WERI-Rb-1 (cell line): ENCODE results near the gene IL22RA1.

Experiments used
- DNase-seq: peaks from one replicate; pipeline ENCODE4 v3.0.0-alpha.2; 2020
- H3K27ac ChIP-seq: fragments of 250-450 bp; sonication (Bioruptor Pico); 2 replicates; pipeline ENCODE4 v1.5.1; 2020; ENCODE audit warnings: mild to moderate bottlenecking, moderate library complexity
- H3K27me3 ChIP-seq: fragments of 250-450 bp; sonication (Bioruptor Pico); 2 replicates; pipeline ENCODE4 v1.5.1; 2021; ENCODE audit warnings: mild to moderate bottlenecking, low read depth, moderate library complexity; ENCODE audit not compliant: insufficient read depth, severe bottlenecking
- H3K36me3 ChIP-seq: fragments of 250-450 bp; sonication (Bioruptor Pico); 2 replicates; pipeline ENCODE4 v1.5.1; 2020; ENCODE audit warnings: mild to moderate bottlenecking, moderate library complexity
- H3K4me3 ChIP-seq: 2 replicates; pipeline ENCODE4 v1.5.1; 2011; ENCODE audit warnings: low read depth, mild to moderate bottlenecking, control low read depth, low read length
- H3K9me3 ChIP-seq: fragments of 250-450 bp; sonication (Bioruptor Pico); 2 replicates; pipeline ENCODE4 v1.5.1; 2021; ENCODE audit warnings: mild to moderate bottlenecking, moderate library complexity; ENCODE audit not compliant: severe bottlenecking
- TF ChIP-seq, protein P1 (sequence below): IDR thresholded peaks from 2 replicates; pipeline ENCODE4 v1.5.1; 2011; ENCODE audit warnings: low read depth, mild to moderate bottlenecking, control low read depth, inconsistent platforms, low read length

Gene IL22RA1

DNA sequence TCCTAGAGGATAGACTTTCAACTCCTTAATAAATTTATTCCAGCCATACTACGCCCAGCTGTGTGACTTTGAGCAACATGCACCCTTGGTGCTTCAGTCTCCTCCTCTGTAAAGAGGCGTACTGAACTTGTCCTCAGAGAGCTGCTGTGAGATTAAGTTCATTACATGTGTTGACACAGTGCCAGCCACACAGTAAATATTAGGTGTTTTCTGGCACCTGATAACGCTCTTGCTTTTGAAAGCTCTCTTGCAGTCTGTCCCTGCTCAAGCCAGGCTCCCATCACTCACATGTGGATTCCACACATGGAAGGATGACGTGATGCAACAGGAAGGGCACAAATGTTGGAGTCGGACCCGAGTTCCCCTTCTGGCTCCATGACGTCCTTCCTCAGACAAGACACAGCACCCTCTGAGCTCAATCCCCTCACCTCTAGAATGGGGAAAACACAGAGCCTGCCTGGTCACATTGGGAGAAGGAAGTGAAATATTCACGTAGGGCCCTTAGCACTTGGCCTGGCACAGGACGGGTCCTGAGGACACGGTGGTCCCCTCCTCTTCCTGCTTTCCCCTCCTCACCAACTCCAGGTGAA is 36.4 kb upstream of the IL22RA1 start:
- Histone ChIP-seq H3K4me3 (no peak overlapping the region), H3K27ac (no peak overlapping the region), H3K9me3 (no peaks in the 10 kb centered on the region), H3K36me3 (peaks cover 10% of the 10 kb centered on the region), H3K27me3 (no peaks in the 10 kb centered on the region)
- TF ChIP-seq, protein P1, sequence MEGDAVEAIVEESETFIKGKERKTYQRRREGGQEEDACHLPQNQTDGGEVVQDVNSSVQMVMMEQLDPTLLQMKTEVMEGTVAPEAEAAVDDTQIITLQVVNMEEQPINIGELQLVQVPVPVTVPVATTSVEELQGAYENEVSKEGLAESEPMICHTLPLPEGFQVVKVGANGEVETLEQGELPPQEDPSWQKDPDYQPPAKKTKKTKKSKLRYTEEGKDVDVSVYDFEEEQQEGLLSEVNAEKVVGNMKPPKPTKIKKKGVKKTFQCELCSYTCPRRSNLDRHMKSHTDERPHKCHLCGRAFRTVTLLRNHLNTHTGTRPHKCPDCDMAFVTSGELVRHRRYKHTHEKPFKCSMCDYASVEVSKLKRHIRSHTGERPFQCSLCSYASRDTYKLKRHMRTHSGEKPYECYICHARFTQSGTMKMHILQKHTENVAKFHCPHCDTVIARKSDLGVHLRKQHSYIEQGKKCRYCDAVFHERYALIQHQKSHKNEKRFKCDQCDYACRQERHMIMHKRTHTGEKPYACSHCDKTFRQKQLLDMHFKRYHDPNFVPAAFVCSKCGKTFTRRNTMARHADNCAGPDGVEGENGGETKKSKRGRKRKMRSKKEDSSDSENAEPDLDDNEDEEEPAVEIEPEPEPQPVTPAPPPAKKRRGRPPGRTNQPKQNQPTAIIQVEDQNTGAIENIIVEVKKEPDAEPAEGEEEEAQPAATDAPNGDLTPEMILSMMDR = no peak
- no peak for DNase-seq

DNA sequence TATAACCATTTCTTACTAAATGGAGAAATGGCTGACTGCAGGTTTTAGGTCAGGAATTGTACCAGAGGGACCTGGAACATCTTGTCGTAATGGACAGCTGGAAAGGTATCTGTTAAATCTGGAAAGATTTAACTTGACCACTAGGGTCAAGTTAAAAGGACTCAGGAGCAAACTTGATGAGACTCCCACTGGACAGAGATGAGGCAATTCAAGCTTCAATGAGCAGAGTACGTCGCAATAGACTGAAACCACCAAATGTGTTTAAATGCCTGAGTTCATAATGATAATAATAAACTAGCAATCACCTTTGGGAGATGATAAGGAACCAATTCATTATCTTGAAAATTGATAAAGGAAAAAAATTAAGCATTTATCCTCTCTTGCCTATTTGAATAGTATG is 35.5 kb upstream of the IL22RA1 start:
- Histone ChIP-seq H3K36me3 (peaks cover 13% of the 10 kb centered on the region), H3K4me3 (no peak overlapping the region), H3K27me3 (no peaks in the 10 kb centered on the region), H3K27ac (no peak overlapping the region), H3K9me3 (no peaks in the 10 kb centered on the region)
- no peak for DNase-seq
- TF ChIP-seq, protein P1 = no peak

DNA sequence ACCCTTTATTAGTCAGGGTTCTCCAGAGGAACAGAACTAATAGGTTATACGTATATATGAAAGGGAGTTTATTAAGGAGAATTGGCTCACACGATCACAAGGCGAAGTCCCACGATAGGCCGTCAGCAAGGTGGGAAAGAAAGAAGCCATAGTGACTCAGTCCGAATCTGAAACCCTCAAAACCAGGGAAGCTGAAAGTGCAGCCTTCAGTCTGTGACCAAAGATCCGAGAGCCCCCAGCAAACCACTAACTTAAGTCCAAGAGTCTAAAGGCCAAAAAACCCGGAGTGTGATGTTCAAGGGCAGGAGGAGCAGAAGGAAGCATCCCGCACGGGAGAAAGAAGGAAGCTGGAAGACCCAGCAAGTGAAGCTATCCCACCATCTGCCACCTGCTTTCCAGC is 34.2 kb upstream of the IL22RA1 start:
- H3K36me3 ChIP-seq = peaks cover 15% of the 10 kb centered on the region
- H3K27ac ChIP-seq = no peak overlapping the region
- H3K9me3 ChIP-seq = no peaks in the 10 kb centered on the region
- no peak for DNase-seq
- no peaks in the 10 kb centered on the region for H3K27me3 ChIP-seq
- TF ChIP-seq, protein P1 = no peak
- no peak overlapping the region for H3K4me3 ChIP-seq

DNA sequence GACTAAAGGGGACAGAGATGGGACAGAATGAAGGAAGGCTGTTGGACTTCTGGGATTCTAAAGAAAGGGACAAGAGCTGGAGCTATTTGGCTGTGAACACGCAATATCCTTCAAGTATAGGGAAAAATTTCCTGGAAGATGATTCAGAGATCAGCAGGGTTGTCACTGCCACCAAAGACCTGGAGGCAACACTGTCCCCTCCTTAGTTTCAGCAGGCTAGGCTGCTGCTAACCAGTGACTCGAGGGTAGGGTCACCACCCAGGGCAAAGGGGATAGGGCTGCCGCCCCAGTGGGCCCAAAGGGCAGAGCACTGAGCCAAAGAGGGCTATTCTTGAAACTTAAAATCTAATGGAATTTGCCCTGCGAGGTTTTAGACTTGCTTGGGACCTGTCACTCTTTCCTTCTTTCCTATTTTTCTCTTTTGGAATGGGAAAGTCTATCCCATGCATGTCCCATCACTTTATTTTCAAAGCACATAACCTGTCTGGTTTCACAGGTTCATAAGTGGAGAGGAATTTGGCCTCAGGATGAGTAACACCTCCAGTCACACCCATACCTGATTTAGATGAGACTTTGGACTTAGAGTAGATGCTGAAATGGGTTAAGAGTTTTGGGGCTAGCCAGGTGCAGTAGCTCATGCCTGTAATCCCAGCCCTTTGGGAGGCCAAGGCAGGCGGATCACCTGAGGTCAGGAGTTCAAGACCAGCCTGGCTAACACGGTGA is 32.3 kb upstream of the IL22RA1 start:
- TF ChIP-seq, protein P1 = no peak
- Histone ChIP-seq H3K36me3 (peaks cover 15% of the 10 kb centered on the region), H3K27ac (no peak overlapping the region), H3K4me3 (no peak overlapping the region), H3K9me3 (no peaks in the 10 kb centered on the region), H3K27me3 (no peaks in the 10 kb centered on the region)
- no peak for DNase-seq

DNA sequence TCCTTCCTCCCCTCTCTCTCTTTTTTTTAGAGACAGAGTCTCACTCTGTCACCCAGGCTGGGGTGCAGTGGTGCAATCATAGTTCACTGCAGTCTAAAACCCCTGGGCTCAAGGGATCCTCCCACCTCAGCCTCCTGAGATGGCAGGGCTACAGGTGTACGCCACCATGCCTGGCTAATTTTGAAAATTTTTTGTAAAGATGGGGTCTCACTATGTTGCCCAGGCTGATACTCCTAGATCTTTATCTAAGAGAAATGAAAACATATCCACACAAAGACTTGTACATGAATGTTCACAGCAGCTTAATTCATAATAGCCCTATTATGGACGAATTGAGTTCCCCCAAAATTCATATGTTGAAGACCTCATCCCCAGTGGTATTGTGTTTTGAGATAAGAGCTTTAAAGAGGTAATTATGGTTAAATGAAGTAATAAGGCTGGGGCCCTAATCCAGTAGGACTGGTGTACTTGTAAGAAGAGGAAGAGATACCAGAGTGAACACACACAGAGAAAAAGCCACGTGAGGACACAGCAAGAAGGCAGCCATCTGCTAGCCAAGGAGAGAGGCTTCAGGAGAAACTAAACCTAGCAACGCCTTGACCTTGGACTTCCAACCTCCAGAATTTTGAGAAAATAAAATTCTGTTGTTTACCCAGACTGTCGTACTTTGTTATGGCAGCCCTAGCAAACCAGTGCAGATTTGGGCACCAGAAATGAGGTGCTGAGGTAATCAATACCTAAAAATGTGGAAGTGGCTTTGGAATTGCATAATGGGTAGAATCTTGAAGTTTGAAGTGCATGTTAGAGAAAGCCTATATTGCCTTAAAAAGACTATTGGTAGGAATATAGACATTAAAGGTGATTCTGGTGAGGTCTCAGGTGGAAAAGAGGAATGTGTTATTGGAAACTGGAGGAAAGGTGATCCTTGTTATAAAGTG is 31.0 kb upstream of the IL22RA1 start:
- DNase-seq = no peak
- H3K27ac ChIP-seq = no peak overlapping the region
- no peaks in the 10 kb centered on the region for H3K27me3 ChIP-seq
- TF ChIP-seq, protein P1 = no peak
- H3K36me3 ChIP-seq = peaks cover 14% of the 10 kb centered on the region
- H3K9me3 ChIP-seq = no peaks in the 10 kb centered on the region
- no peak overlapping the region for H3K4me3 ChIP-seq
